Kidney (tissue), 14 donors: ENCODE results near the gene PRICKLE1. TPM values are rescaled to one million over a fixed set of nuclear protein-coding genes. Genes with fewer than 3 reads are reported as not detected.

Source experiments
- DNase-seq, 5 donors: peaks; one replicate each; pipeline ENCODE4 v3.0.0-alpha.2; 2013 to 2020
- FAIRE-seq: peaks from 2 replicates; lab custom pipeline; 2012; peaks lifted over from hg19 to GRCh38; lab: Jason Lieb, UNC
- H3K27ac ChIP-seq, 2 donors: one replicate each; pipeline ENCODE4 v1.7.0; 2013; ENCODE audit warnings: low read depth in 2 of 2, low read length in 2 of 2, inconsistent platforms in 1 of 2
- H3K27me3 ChIP-seq: one replicate; pipeline ENCODE4 v1.7.1; 2013; ENCODE audit warnings: low read length, inconsistent platforms; ENCODE audit not compliant: control insufficient read depth, insufficient read depth
- H3K36me3 ChIP-seq, 3 donors: one replicate each; pipeline versions ENCODE4 v1.7.0 to v1.7.1; 2013; ENCODE audit warnings: low read length in 3 of 3, control low read depth in 1 of 3, inconsistent platforms in 1 of 3; ENCODE audit not compliant: insufficient read depth in 3 of 3, control insufficient read depth in 2 of 3
- H3K4me1 ChIP-seq, 3 donors: one replicate each; pipeline versions ENCODE4 v1.7.0 to v1.7.1; 2013; ENCODE audit warnings: low read length in 3 of 3, inconsistent platforms in 1 of 3, low read depth in 1 of 3; ENCODE audit not compliant: control insufficient read depth in 2 of 3, insufficient read depth in 2 of 3
- H3K4me3 ChIP-seq, 3 donors: one replicate each; pipeline versions ENCODE4 v1.7.0 to v1.8.1; 2013; ENCODE audit warnings: low read length in 3 of 3, control low read depth in 1 of 3, inconsistent platforms in 1 of 3
- H3K9ac ChIP-seq, 3 donors: one replicate each; pipeline versions ENCODE4 v1.7.0 to v1.7.1; 2013; ENCODE audit warnings: low read length in 3 of 3, control low read depth in 1 of 3, inconsistent platforms in 1 of 3
- H3K9me3 ChIP-seq, 3 donors: one replicate each; pipeline versions ENCODE4 v1.7.0 to v1.7.1; 2013; ENCODE audit warnings: low read length in 3 of 3, control low read depth in 1 of 3, inconsistent platforms in 1 of 3; ENCODE audit not compliant: control insufficient read depth in 2 of 3, insufficient read depth in 1 of 3
- CTCF ChIP-seq: IDR thresholded peaks from 3 replicates; pipeline ENCODE4 v1.5.1; 2012; ENCODE audit warnings: mild to moderate bottlenecking, moderate library complexity, borderline replicate concordance; ENCODE audit not compliant: insufficient read depth; ENCODE audit errors: extremely low read depth
- intact Hi-C: fragments of 100-400 bp; cut with DNase I; formaldehyde crosslinking; loops from one replicate; pipeline ENCODE4 v1.11.1; 2022
- polyA plus RNA-seq: library from polyadenylated mRNA; stranded (reverse); fragments of 350-450 nt; fragmentation: Illumina TruSeq; extraction: RNeasy Lipid Tissue Mini Kit (QIAGEN cat#74804); gene quantifications from one replicate; pipeline ENCODE4 v1.2.3, GENCODE V29; 2014; ENCODE audit warnings: low read depth, low replicate concordance; ENCODE audit not compliant: insufficient read depth
- total RNA-seq: library from RNA; stranded (reverse); fragmentation: NEBNext Ultra II Directional; extraction: Animal tissue kit (Norgen Biotek cat#: 25700); gene quantifications from one replicate; pipeline ENCODE4 v1.2.1, GENCODE V29; 2021
- donor health status: control.
- donor health status: control.
- donor health status: control.
- donor health status: control.
- donor health status: control.
- donor health status: DM: yes; HTN: yes; CAD: no.
- donor health status: Normal renal cell carcinoma (clear cell type).

The PRICKLE1 gene
- total and polyA plus RNA-seq, 2 donors from 2014 or later: 3.9 to 21.7 TPM

- no peak overlapping the region for H3K9ac ChIP-seq
- DNase-seq (no peak), FAIRE-seq (no peak)
- no peaks in the 10 kb centered on the region for H3K4me1 ChIP-seq
- no peak overlapping the region for H3K4me3 ChIP-seq
- H3K36me3 ChIP-seq: peaks cover 0 to 5% (median 0%) of the 10 kb centered on the region in 3 donors
- H3K27ac ChIP-seq: no peak overlapping the region
- no peak for TF ChIP-seq CTCF
- H3K9me3 ChIP-seq: peaks cover 0 to 14% (median 0%) of the 10 kb centered on the region in 3 donors
- H3K27me3 ChIP-seq: no peaks in the 10 kb centered on the region
- intact Hi-C loops: no loop called here
These were observed 145.2 kb downstream of the PRICKLE1 start for GRCh38 chr12:42444192-42444943.

GRCh38 chr12:42442888-42443287 is 146.7 kb downstream of the PRICKLE1 start:
- Histone ChIP-seq H3K36me3 (peaks cover 0 to 5% (median 0%) of the 10 kb centered on the region in 3 donors), H3K9me3 (peaks cover 0 to 14% (median 0%) of the 10 kb centered on the region in 3 donors), H3K4me3 (no peak overlapping the region), H3K27ac (no peak overlapping the region), H3K9ac (no peak overlapping the region), H3K27me3 (no peaks in the 10 kb centered on the region), H3K4me1 (no peaks in the 10 kb centered on the region)
- intact Hi-C loops: no loop called here
- no peak for TF ChIP-seq CTCF
- FAIRE-seq (no peak), DNase-seq (no peak)

- Histone ChIP-seq H3K27ac (no peak overlapping the region), H3K36me3 (peaks cover 0 to 5% (median 0%) of the 10 kb centered on the region in 3 donors), H3K4me3 (no peak overlapping the region), H3K27me3 (no peaks in the 10 kb centered on the region), H3K9ac (no peak overlapping the region), H3K9me3 (peaks cover 0 to 14% (median 0%) of the 10 kb centered on the region in 3 donors), H3K4me1 (no peaks in the 10 kb centered on the region)
- TF ChIP-seq CTCF: no peak
- no peak for FAIRE-seq
- intact Hi-C loops: no loop called here
- no peak for DNase-seq
These were observed 147.2 kb downstream of the PRICKLE1 start for GRCh38 chr12:42442311-42442759.
